Fibroblast of skin of left biceps (primary cell): ENCODE measurements around the gene FBXO44.

Experiments used
- DNase-seq, 2 experiments: peaks; one replicate each; pipeline ENCODE4 v3.0.0-alpha.2; 2013; ENCODE audit warnings: low read depth in 2 of 2

The FBXO44 gene

GRCh38 chr1:11658542-11658941 is 3.9 kb downstream of the FBXO44 start:
- DNase-seq, result no peak

GRCh38 chr1:11659748-11660147 is 5.1 kb downstream of the FBXO44 start:
- no peak for DNase-seq

GRCh38 chr1:11661103-11661502 is 6.4 kb downstream of the FBXO44 start:
- no peak for DNase-seq

- no peak for DNase-seq
Observed at GRCh38 chr1:11664336-11665065, 9.8 kb downstream of the FBXO44 start.

GRCh38 chr1:11668516-11668915 is 13.8 kb downstream of the FBXO44 start:
- no peak for DNase-seq

GRCh38 chr1:11670747-11671146 is 16.1 kb downstream of the FBXO44 start:
- no peak for DNase-seq

GRCh38 chr1:11671205-11671543 is 16.5 kb downstream of the FBXO44 start:
- DNase-seq, result no peak

GRCh38 chr1:11671544-11672286 is 17.0 kb downstream of the FBXO44 start:
- DNase-seq, result no peak

- DNase-seq, result no peak
Observed at GRCh38 chr1:11673089-11673769, 18.6 kb downstream of the FBXO44 start.

- DNase-seq, result no peak
Observed at GRCh38 chr1:11674488-11674887, 19.8 kb downstream of the FBXO44 start.

GRCh38 chr1:11675325-11675724 is 20.6 kb downstream of the FBXO44 start:
- no peak for DNase-seq

GRCh38 chr1:11676386-11677103 is 21.9 kb downstream of the FBXO44 start:
- DNase-seq, result no peak

- no peak for DNase-seq
Observed at GRCh38 chr1:11678442-11678841, 23.8 kb downstream of the FBXO44 start.

- DNase-seq, result no peak
Observed at GRCh38 chr1:11680270-11681070, 25.8 kb downstream of the FBXO44 start.

- peak; percentile 35 to 44 for DNase-seq
Observed at GRCh38 chr1:11681071-11681771, 26.5 kb downstream of the FBXO44 start, which contains the start of gene MAD2L2. MAD2L2 (minus strand) TSS chr1:11681148; CDS start chr1:11680601, 547 bp downstream.

GRCh38 chr1:11682287-11682771 is 27.7 kb downstream of the FBXO44 start:
- DNase-seq, result no peak

- DNase-seq, result no peak
Observed at GRCh38 chr1:11682799-11683198, 28.1 kb downstream of the FBXO44 start.

- no peak for DNase-seq
Observed at GRCh38 chr1:11684070-11684469, 29.4 kb downstream of the FBXO44 start.

GRCh38 chr1:11685210-11685752 is 30.6 kb downstream of the FBXO44 start:
- DNase-seq, result no peak

GRCh38 chr1:11688506-11688905 is 33.8 kb downstream of the FBXO44 start:
- no peak for DNase-seq
